Ovary (tissue), 9 donors: ENCODE results near the gene APEX2. TPM values are rescaled to one million over a fixed set of nuclear protein-coding genes. Genes with fewer than 3 reads are reported as not detected.

Source experiments
- DNase-seq, 5 donors: peaks; one replicate each; pipeline ENCODE4 v3.0.0-alpha.2; 2019 to 2020
- H3K27ac ChIP-seq, 2 donors: fragments of 200-600 bp; one replicate each; pipeline versions ENCODE4 v1.5.1 to v1.8.0; 2019 to 2022
- H3K27me3 ChIP-seq: fragments of 200-600 bp; one replicate; pipeline ENCODE4 v1.8.0; 2022
- H3K36me3 ChIP-seq: fragments of 200-600 bp; sonication (generic); one replicate; pipeline ENCODE4 v1.5.1; 2019
- H3K4me1 ChIP-seq: one replicate; pipeline ENCODE4 v1.8.1; 2013; ENCODE audit warnings: mild to moderate bottlenecking, moderate library complexity; ENCODE audit not compliant: insufficient read depth
- H3K4me3 ChIP-seq: fragments of 200-600 bp; sonication (generic); one replicate; pipeline ENCODE4 v1.5.1; 2017
- H3K9me3 ChIP-seq, 2 donors: fragments of 200-600 bp in 1 of 2; sonication (generic) in 1 of 2; one replicate each; pipeline versions ENCODE4 v1.5.1 to v1.8.1; 2013 to 2019; ENCODE audit warnings: mild to moderate bottlenecking in 1 of 2, moderate library complexity in 1 of 2
- CTCF ChIP-seq, 3 donors: fragments of 450-650 bp in 2 of 3; fragments of 200-600 bp in 1 of 3; IDR thresholded peaks; one replicate each; pipeline versions ENCODE4 v1.5.1 to v1.8.0; 2016 to 2022; ENCODE audit warnings: antibody characterized with exemption in 3 of 3, mild to moderate bottlenecking in 1 of 3
- EP300 ChIP-seq: sonication (generic); formaldehyde crosslinking; IDR thresholded peaks from one replicate; pipeline ENCODE4 v1.6.1; 2017; ENCODE audit warnings: antibody characterized with exemption
- POLR2A ChIP-seq: fragments of 450-650 bp; IDR thresholded peaks from one replicate; pipeline ENCODE4 v1.6.1; 2017; ENCODE audit warnings: antibody characterized with exemption, mild to moderate bottlenecking, moderate library complexity
- WGBS, 3 donors: extraction: QIAGEN DNeasy Blood & Tissue Kit in 1 of 3; methylation state at CpG; one replicate each; pipeline versions ENCODE4 v1.1.5 to v1.1.7; 2013 to 2017; 5-methylcytosine and 5-hydroxymethylcytosine counted together
- intact Hi-C, 4 donors: fragments of 100-400 bp; cut with DNase I; formaldehyde crosslinking; loops; one replicate each; pipeline versions ENCODE4 v1.11.0 to v1.15.1; 2022 to 2023
- polyA plus RNA-seq, 2 donors: library from polyadenylated mRNA; stranded (reverse); fragments of 200-250 nt in 1 of 2; fragments of 350-450 nt in 1 of 2; fragmentation: Illumina TruSeq in 1 of 2; extraction: RNeasy Lipid Tissue Mini Kit (QIAGEN cat#74804) in 1 of 2; gene quantifications; one replicate each; pipeline ENCODE4 v1.2.3, GENCODE V29; 2013 to 2014
- total RNA-seq, 7 donors: library from RNA; depleted of rRNA in 2 of 7; stranded (reverse); fragments of >200 nt in 2 of 7; fragmentation: NEBNext Ultra II Directional in 3 of 7; extraction: Animal tissue kit (Norgen Biotek cat#: 25700) in 3 of 7; gene quantifications; one replicate each; pipeline versions ENCODE4 v1.1.0 to v1.2.4, GENCODE V29; 2016 to 2023
- donor health status: DM: no; HTN: no; CAD: no; lungs with moderate emphysema.
- donor health status: DM: no; HTN: no; CAD: no.
- donor health status: Bipolar disorder and iron deficiency.
- donor health status: DM: yes; HTN: yes; CAD: no.
- donor health status: DM: no; HTN: no; CAD: no.
- donor health status: DM: yes; HTN: yes; CAD: no.

APEX2 gene
- total and polyA plus RNA-seq, 9 donors = 8.7 to 18.5 (median 11.7) TPM

- Histone ChIP-seq H3K27ac (no peak overlapping the region), H3K4me1 (peaks cover 10% of the 10 kb centered on the region), H3K27me3 (no peaks in the 10 kb centered on the region), H3K4me3 (no peak overlapping the region), H3K9me3 (no peaks in the 10 kb centered on the region), H3K36me3 (no peaks in the 10 kb centered on the region)
- 64 to 71% (median 69%) methylated on average over 9 of the region's 9 CpGs for WGBS, 3 donors
- no peak for TF ChIP-seq EP300
- no peak for TF ChIP-seq POLR2A
- TF ChIP-seq CTCF (IDR thresholded peaks at IDR 0.05) = no peak
- intact Hi-C loops = loop anchor here in 1 of 4 donors (10.0 kb wide), 1 partner anchor 824 kb away; the partner anchor contains the start of gene FAM120C
- no peak for DNase-seq
Observed at GRCh38 chrX:55008571-55009358, 8.6 kb downstream of the APEX2 start.

- Histone ChIP-seq H3K36me3 (no peaks in the 10 kb centered on the region), H3K27ac (no peak overlapping the region), H3K27me3 (no peaks in the 10 kb centered on the region), H3K4me1 (peaks cover 7% of the 10 kb centered on the region), H3K9me3 (no peaks in the 10 kb centered on the region), H3K4me3 (no peak overlapping the region)
- intact Hi-C loops = no loop called here
- 27 to 46% (median 34%) methylated on average over 2 of the region's 2 CpGs for WGBS, 3 donors
- no peak for DNase-seq
- TF ChIP-seq POLR2A (no peak), CTCF (IDR thresholded peaks at IDR 0.05) (no peak), EP300 (no peak)
Observed at GRCh38 chrX:55011294-55011693, 11.1 kb downstream of the APEX2 start.

GRCh38 chrX:55014897-55015299 is 14.7 kb downstream of the APEX2 start:
- H3K36me3 ChIP-seq = no peaks in the 10 kb centered on the region
- H3K9me3 ChIP-seq = no peaks in the 10 kb centered on the region
- TF ChIP-seq CTCF (IDR thresholded peaks at IDR 0.05) = no peak
- TF ChIP-seq POLR2A = no peak
- no peak for TF ChIP-seq EP300
- H3K4me3 ChIP-seq = no peak overlapping the region
- no peak for DNase-seq
- no peak overlapping the region for H3K27ac ChIP-seq
- H3K27me3 ChIP-seq = no peaks in the 10 kb centered on the region
- H3K4me1 ChIP-seq = no peaks in the 10 kb centered on the region
- intact Hi-C loops = no loop called here
- 86 to 95% (median 87%) methylated on average over 4 of the region's 4 CpGs for WGBS, 3 donors

GRCh38 chrX:55026143-55026542 is 26.0 kb downstream of the APEX2 start:
- Histone ChIP-seq H3K27me3 (no peaks in the 10 kb centered on the region), H3K4me1 (no peaks in the 10 kb centered on the region), H3K27ac (no peak overlapping the region), H3K36me3 (no peaks in the 10 kb centered on the region), H3K9me3 (no peaks in the 10 kb centered on the region), H3K4me3 (no peak overlapping the region)
- intact Hi-C loops = no loop called here
- TF ChIP-seq CTCF (IDR thresholded peaks at IDR 0.05) (no peak), EP300 (no peak), POLR2A (no peak)
- DNase-seq = no peak
